T-cell (primary cell): ENCODE measurements around the gene TEX50. TPM values are rescaled to one million over a fixed set of nuclear protein-coding genes. Genes with fewer than 3 reads are reported as not detected.
"Not testable (repeated sequence)": the region's sequence is repeated elsewhere in the genome, so short reads cannot be mapped to it uniquely, and the experiment has no call there.

Experiments
- ATAC-seq, 4 experiments: fragments of 200-7000 bp in 3 of 4; fragments of 150-1000 bp in 1 of 4; cut with Tn5 transposase; replicated peaks in 1 of 4; 1 replicate in 3 of 4; 2 replicates in 1 of 4; pipeline ENCODE4 v1.10.0; 2021; ENCODE audit warnings: moderate library complexity in 3 of 4, mild to moderate bottlenecking in 2 of 4, moderate number of reproducible peaks in 1 of 4
- CTCF ChIA-PET, 2 donors: fragments of 300-600 bp; sonication (Branson Sonifier 250); formaldehyde crosslinking; loops; one replicate each; lab custom pipeline; 2022; ENCODE audit warnings: antibody characterized with exemption in 2 of 2; lab: Charles Lee
- POLR2A ChIA-PET, 2 donors: fragments of 300-600 bp; sonication (Branson Sonifier 250); formaldehyde crosslinking; loops; one replicate each; lab custom pipeline; 2022; ENCODE audit warnings: antibody characterized with exemption in 2 of 2; lab: Charles Lee
- DNase-seq, 35 experiments: peaks; one replicate each; pipeline versions ENCODE4 v3.0.0 to v3.0.0-alpha.2; 2013 to 2023
- H3K27ac ChIP-seq: one replicate; pipeline ENCODE4 v1.5.1; 2013; ENCODE audit warnings: low read length
- H3K27me3 ChIP-seq, 2 experiments: replicated peaks in 1 of 2; 1 replicate in 1 of 2; 2 replicates in 1 of 2; pipeline versions ENCODE4 v1.6.1 to v1.7.0; 2013; ENCODE audit warnings: low read length in 1 of 2, mixed read lengths in 1 of 2; ENCODE audit not compliant: control insufficient read depth in 2 of 2, insufficient read depth in 2 of 2; ENCODE audit errors: extremely low read depth in 1 of 2
- H3K36me3 ChIP-seq, 2 donors: 1 replicate in 1 of 2; 2 replicates in 1 of 2; pipeline versions ENCODE4 v1.6.1 to v1.7.0; 2013; ENCODE audit warnings: low read length in 1 of 2; ENCODE audit not compliant: control insufficient read depth in 2 of 2, insufficient read depth in 1 of 2; ENCODE audit errors: extremely low read depth in 1 of 2
- H3K4me1 ChIP-seq, 2 experiments: 1 replicate in 1 of 2; 2 replicates in 1 of 2; pipeline versions ENCODE4 v1.6.1 to v1.7.0; 2013; ENCODE audit warnings: low read length in 2 of 2, mixed read lengths in 1 of 2; ENCODE audit not compliant: insufficient read depth in 2 of 2, control insufficient read depth in 1 of 2; ENCODE audit errors: extremely low read depth in 1 of 2
- H3K4me3 ChIP-seq, 2 donors: 1 replicate in 1 of 2; 2 replicates in 1 of 2; pipeline versions ENCODE4 v1.5.1 to v1.7.0; 2013; ENCODE audit warnings: mild to moderate bottlenecking in 2 of 2, low read length in 1 of 2, moderate library complexity in 1 of 2; ENCODE audit not compliant: control insufficient read depth in 1 of 2; ENCODE audit errors: extremely low read depth in 1 of 2
- H3K9me3 ChIP-seq: 2 replicates; pipeline ENCODE4 v1.7.0; 2013
- H3K27ac Mint-ChIP-seq, 2 donors: one replicate each; pipeline ENCODE4 v1.8.0; 2020 to 2021; ENCODE audit warnings: mild to moderate bottlenecking in 2 of 2, mixed read lengths in 2 of 2
- H3K27me3 Mint-ChIP-seq, 2 donors: one replicate each; pipeline ENCODE4 v1.8.0; 2021 to 2022; ENCODE audit warnings: mixed read lengths in 2 of 2
- H3K36me3 Mint-ChIP-seq: one replicate; pipeline ENCODE4 v1.8.0; 2021; ENCODE audit warnings: mixed read lengths
- H3K4me1 Mint-ChIP-seq, 3 donors: one replicate each; pipeline ENCODE4 v1.8.0; 2020 to 2022; ENCODE audit warnings: mixed read lengths in 3 of 3, mild to moderate bottlenecking in 1 of 3
- H3K4me3 Mint-ChIP-seq, 3 donors: one replicate each; pipeline ENCODE4 v1.8.0; 2020 to 2022; ENCODE audit warnings: mild to moderate bottlenecking in 3 of 3, mixed read lengths in 3 of 3, moderate library complexity in 3 of 3
- H3K9me3 Mint-ChIP-seq, 3 donors: one replicate each; pipeline ENCODE4 v1.8.0; 2020 to 2022; ENCODE audit warnings: mixed read lengths in 3 of 3
- WGBS: methylation state at CpG from one replicate; pipeline ENCODE4 v1.1.5; 2013; ENCODE audit warnings: missing lambda C conversion rate; ENCODE audit not compliant: insufficient coverage; 5-methylcytosine and 5-hydroxymethylcytosine counted together
- total RNA-seq, 35 experiments: library from RNA in 6 of 35; stranded (reverse) in 6 of 35; fragments of 120-200 nt in 1 of 35; gene quantifications; one replicate each; pipeline versions ENCODE4 v1.2.1 to v1.2.4 and lab custom pipeline; 2013 to 2026

Gene TEX50
- total RNA-seq, 5 donors from 2014 or later (not counting 1 experiment from before 2014, with no cell fraction given): not detected

DNA sequence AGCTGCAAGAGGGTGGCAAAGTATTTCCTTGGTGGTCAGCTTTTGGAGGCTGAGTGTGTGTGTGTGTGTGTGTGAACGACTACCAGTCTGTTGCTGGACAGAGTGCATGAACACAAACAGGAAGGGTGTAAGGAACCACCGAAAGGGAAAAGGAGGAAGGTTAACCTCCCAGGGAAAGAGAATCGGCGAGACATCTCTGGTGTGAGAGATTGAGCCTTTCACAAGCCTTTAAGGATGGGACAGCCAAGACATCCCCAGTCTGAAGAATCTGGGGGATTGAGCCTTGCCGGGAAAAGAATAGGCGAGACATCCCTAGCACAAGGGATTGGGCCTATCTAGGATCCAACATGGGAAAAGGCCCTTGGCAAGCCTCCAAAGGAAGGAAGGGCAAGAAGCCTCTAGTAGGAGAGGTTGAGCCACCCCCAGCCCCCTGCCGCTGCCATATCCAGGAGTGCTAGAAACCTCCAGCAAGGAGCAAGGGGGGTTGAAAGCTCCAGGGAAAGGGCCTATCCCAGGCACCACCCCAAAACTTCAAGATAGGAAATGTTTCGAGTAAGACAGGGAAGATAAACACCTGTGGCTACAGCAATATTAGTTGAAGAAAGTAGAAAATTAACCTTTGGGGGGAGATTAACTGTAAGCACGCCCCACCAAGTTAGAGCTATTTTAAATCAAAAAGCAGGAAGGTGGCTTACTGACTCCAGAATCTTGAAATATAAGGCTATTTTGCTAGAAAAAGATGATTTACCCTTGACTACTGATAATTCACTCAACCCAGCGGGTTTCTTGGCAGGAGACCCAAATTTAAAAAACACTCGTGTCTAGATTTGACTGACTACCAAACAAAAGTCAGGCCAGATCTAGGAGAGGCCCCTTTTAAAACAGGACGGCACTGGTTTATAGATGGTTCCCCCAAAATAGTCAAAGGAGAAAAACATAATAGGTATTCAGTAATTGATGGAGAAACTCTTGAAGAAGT, 3.2 kb downstream of the TEX50 start:
- 85% methylated on average over 4 of the region's 12 CpGs for WGBS
- Mint-ChIP-seq H3K4me1 (no peaks in the 10 kb centered on the region), H3K9me3 (peaks cover 7 to 12% (median 7%) of the 10 kb centered on the region in 3 donors), H3K27me3 (peaks cover 4 to 5% of the 10 kb centered on the region in 2 donors), H3K4me3 (no peak overlapping the region), H3K27ac (no peak overlapping the region), H3K36me3 (no peaks in the 10 kb centered on the region)
- ATAC-seq (no peak), DNase-seq (no peak)
- no peak overlapping the region for H3K27ac ChIP-seq
- no peaks in the 10 kb centered on the region for H3K4me1 ChIP-seq
- H3K9me3 ChIP-seq: no peaks in the 10 kb centered on the region
- no peak overlapping the region for H3K4me3 ChIP-seq
- CTCF ChIA-PET: no interaction called here
- no peaks in the 10 kb centered on the region for H3K27me3 ChIP-seq
- no peaks in the 10 kb centered on the region for H3K36me3 ChIP-seq
- POLR2A ChIA-PET: no interaction called here

DNA sequence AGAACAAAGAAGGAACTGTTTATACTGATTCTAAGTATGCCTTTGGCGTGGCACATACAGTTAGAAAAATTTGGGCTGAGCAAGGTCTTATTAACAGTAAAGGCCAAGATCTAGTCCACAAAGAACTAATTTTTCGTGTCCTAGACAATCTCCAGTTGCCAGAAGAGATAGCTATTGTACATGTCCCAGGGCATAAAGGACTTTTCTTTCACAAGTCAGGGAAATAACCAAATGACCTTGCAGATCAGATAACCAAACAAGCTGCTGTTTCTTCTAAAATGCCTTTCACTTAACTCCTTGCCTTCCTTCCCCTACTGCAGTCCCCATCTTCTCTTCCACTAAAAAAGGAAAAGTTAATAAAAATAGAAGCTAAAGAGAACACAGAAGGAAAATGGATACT, 4.0 kb downstream of the TEX50 start:
- Mint-ChIP-seq H3K4me1 (no peaks in the 10 kb centered on the region), H3K27ac (no peak overlapping the region), H3K4me3 (no peak overlapping the region), H3K9me3 (peaks cover 7 to 12% (median 7%) of the 10 kb centered on the region in 3 donors), H3K27me3 (peaks cover 4 to 5% of the 10 kb centered on the region in 2 donors), H3K36me3 (no peaks in the 10 kb centered on the region)
- H3K4me1 ChIP-seq: no peaks in the 10 kb centered on the region
- WGBS: 50% methylated on average over 2 of the region's 2 CpGs
- DNase-seq (no peak), ATAC-seq (no peak)
- CTCF ChIA-PET: no interaction called here
- POLR2A ChIA-PET: no interaction called here
- H3K27me3 ChIP-seq: no peaks in the 10 kb centered on the region
- H3K4me3 ChIP-seq: no peak overlapping the region
- no peak overlapping the region for H3K27ac ChIP-seq
- H3K36me3 ChIP-seq: no peaks in the 10 kb centered on the region
- H3K9me3 ChIP-seq: no peaks in the 10 kb centered on the region

- not testable (repeated sequence) for H3K27ac Mint-ChIP-seq, ATAC-seq, H3K9me3 ChIP-seq, H3K4me1 Mint-ChIP-seq, H3K4me1 ChIP-seq, H3K27me3 Mint-ChIP-seq, DNase-seq, H3K27me3 ChIP-seq, H3K9me3 Mint-ChIP-seq, H3K4me3 ChIP-seq, H3K27ac ChIP-seq, H3K36me3 ChIP-seq, H3K4me3 Mint-ChIP-seq, H3K36me3 Mint-ChIP-seq
- WGBS: no CpG with 5 or more reads among the region's 4 CpGs
- POLR2A ChIA-PET: interaction anchor here in 1 of 2 donors (0.6 kb wide), 1 partner anchor 125 kb away, joined by 5 read pairs; no protein-coding TSS in a partner anchor
- CTCF ChIA-PET: interaction anchor here in 1 of 2 donors (0.6 kb wide), 1 partner anchor 260 kb away, joined by 4 read pairs; no protein-coding TSS in a partner anchor
Observed at GRCh38 chr1:173642450-173643139, 7.5 kb downstream of the TEX50 start.

GRCh38 chr1:173646656-173647055, 11.5 kb downstream of the TEX50 start:
- H3K27me3 ChIP-seq: no peaks in the 10 kb centered on the region
- no peak overlapping the region for H3K4me3 Mint-ChIP-seq
- H3K9me3 ChIP-seq: no peaks in the 10 kb centered on the region
- H3K36me3 ChIP-seq: no peaks in the 10 kb centered on the region
- CTCF ChIA-PET: interaction anchor here in 1 of 2 donors (0.6 to 0.7 kb wide), 2 partner anchors 23 to 1843 kb away, joined by 3 to 4 read pairs; no protein-coding TSS in a partner anchor
- no peaks in the 10 kb centered on the region for H3K4me1 Mint-ChIP-seq
- peaks cover 0 to 5% of the 10 kb centered on the region in 2 donors for H3K27me3 Mint-ChIP-seq
- no peak for DNase-seq
- no peak overlapping the region for H3K27ac ChIP-seq
- no peak overlapping the region for H3K4me3 ChIP-seq
- POLR2A ChIA-PET: no interaction called here
- no CpG with 5 or more reads among the region's 3 CpGs for WGBS
- H3K9me3 Mint-ChIP-seq: peaks cover 0 to 7% (median 5%) of the 10 kb centered on the region in 3 donors
- no peaks in the 10 kb centered on the region for H3K36me3 Mint-ChIP-seq
- H3K4me1 ChIP-seq: no peaks in the 10 kb centered on the region
- no peak overlapping the region for H3K27ac Mint-ChIP-seq
- no peak for ATAC-seq

DNA sequence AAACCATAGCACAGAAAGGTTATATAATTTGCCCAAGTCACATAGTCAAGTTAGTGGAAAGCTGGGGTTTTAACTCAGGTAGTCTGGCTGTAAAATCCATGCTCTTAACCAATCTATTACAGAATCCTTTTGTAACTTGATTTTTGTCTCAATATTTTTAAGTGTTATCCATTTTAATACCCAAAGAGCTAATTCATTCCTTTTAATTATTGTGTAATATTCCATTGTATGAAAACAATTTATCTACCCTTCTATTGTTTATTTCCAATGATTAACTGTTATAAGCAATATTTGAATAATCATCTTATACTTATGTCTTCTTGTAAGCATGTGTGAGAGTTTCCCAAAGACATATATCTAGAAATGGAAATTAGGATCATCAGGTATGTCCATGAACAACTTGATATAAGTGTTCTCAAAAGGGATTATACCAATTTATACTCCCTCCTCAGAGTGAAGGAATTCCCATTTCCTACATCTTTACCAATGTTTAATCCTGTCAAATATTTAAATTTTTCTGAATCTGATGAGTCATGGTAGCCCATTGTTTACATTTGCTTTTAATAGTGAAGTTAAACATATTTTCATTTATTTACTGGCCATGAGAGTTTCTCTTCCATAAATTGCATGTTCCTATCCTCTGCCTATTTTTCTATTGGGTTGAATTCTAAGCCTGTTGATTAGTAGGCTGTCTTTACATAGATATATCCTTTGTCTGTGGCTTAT, 13.9 kb downstream of the TEX50 start:
- Histone ChIP-seq H3K4me1 (no peaks in the 10 kb centered on the region), H3K27ac (no peak overlapping the region), H3K9me3 (no peaks in the 10 kb centered on the region), H3K27me3 (no peaks in the 10 kb centered on the region), H3K4me3 (no peak overlapping the region), H3K36me3 (no peaks in the 10 kb centered on the region)
- POLR2A ChIA-PET: no interaction called here
- CTCF ChIA-PET: no interaction called here
- Mint-ChIP-seq H3K36me3 (no peaks in the 10 kb centered on the region), H3K9me3 (peaks cover 0 to 5% (median 0%) of the 10 kb centered on the region in 3 donors), H3K4me3 (no peak overlapping the region), H3K27me3 (peaks cover 4 to 12% of the 10 kb centered on the region in 2 donors), H3K27ac (no peak overlapping the region), H3K4me1 (no peaks in the 10 kb centered on the region)
- no peak for DNase-seq
- no peak for ATAC-seq

DNA sequence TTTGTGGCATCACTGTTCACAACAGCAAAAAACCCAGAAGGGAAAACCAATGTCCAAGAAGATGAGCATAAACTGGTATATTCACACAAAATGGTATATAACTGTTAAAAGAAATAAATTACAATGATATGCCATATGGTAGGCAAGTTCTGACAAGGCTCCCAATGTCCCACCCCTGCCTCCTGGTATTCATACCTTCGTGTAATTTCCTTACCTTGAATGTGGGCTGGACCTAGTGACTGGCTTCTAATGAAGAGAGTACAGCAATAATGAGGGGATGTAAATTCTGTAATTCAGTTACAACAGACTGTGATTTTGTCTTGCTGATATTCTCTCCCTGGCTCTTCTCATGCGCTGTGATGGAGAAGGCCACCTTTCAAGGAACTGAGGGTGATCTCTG, 25.2 kb downstream of the TEX50 start:
- peaks cover 5% of the 10 kb centered on the region for H3K36me3 Mint-ChIP-seq
- Histone ChIP-seq H3K27ac (no peak overlapping the region), H3K4me3 (no peak overlapping the region), H3K36me3 (no peaks in the 10 kb centered on the region), H3K9me3 (no peaks in the 10 kb centered on the region), H3K27me3 (peaks cover 0 to 10% of the 10 kb centered on the region in 2 experiments), H3K4me1 (no peaks in the 10 kb centered on the region)
- ChIA-PET CTCF (no interaction called here), POLR2A (no interaction called here)
- no peak for DNase-seq
- no peak overlapping the region for H3K27ac Mint-ChIP-seq
- ATAC-seq: no peak
- H3K9me3 Mint-ChIP-seq: peaks cover 0 to 6% (median 6%) of the 10 kb centered on the region in 3 donors
- no peaks in the 10 kb centered on the region for H3K4me1 Mint-ChIP-seq
- no peak overlapping the region for H3K4me3 Mint-ChIP-seq
- no CpG with 5 or more reads among the region's 2 CpGs for WGBS
- peaks cover 5 to 7% of the 10 kb centered on the region in 2 donors for H3K27me3 Mint-ChIP-seq
